ENCODE measurements around the gene ARFGAP3. TPM values are rescaled to one million over a fixed set of nuclear protein-coding genes. Genes with fewer than 3 reads are reported as not detected.

The ARFGAP3 gene
- polyA plus RNA-seq, 1 of the 3 experiments (the other 2 are of a cell fraction): 12.6 TPM

- WGBS (ENCODE audit: low lambda C conversion rate): 78% methylated on average over 11 of the region's 15 CpGs
- TF ChIP-seq RFX5 (IDR thresholded peaks at IDR 0.05; ENCODE audit: low read length) (no peak), JUND (IDR thresholded peaks at IDR 0.05) (no peak), MEF2A (IDR thresholded peaks at IDR 0.05; ENCODE audit: borderline replicate concordance, low read depth) (no peak), GATA2 (CRISPR knock-in tag; IDR thresholded peaks at IDR 0.05) (no peak), TEAD4 (IDR thresholded peaks at IDR 0.05; ENCODE audit: borderline replicate concordance, insufficient read depth) (no peak)
- POLR2A ChIA-PET: interaction anchor here (0.6 kb wide), 1 partner anchor 10 kb away, joined by 3 read pairs; no protein-coding TSS in a partner anchor
Measured at GRCh38 chr22:42770941-42771647, 86.0 kb downstream of the ARFGAP3 start.

DNA sequence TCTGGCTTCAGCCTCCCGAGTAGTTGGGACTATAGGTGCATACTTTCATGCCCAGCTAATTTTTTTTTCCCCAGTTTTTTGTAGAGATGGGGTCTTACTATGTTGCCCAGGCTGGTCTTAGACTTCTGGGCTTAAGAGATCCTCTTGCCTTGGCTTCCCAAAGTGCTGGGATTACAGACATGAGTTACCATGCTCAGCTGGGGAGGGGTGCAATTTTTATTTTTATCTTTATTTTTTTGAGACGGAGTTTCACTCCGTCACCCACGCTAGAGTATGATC, 86.7 kb downstream of the ARFGAP3 start:
- H3K4me1 ChIP-seq (ENCODE audit: control insufficient read depth in 1 of 2, insufficient read depth in 2 of 2, low read depth in 1 of 2, low read length in 1 of 2): no peaks in the 10 kb centered on the region; a peak in 1 of 4 replicates
- no peak overlapping the region for H3K4me3 ChIP-seq (ENCODE audit: low read depth in 2 of 2, low read length in 1 of 2)
- H3K79me2 ChIP-seq (ENCODE audit: insufficient read depth): no peaks in the 10 kb centered on the region
- H3K9ac ChIP-seq: no peak overlapping the region
- no peaks in the 10 kb centered on the region for H3K36me3 ChIP-seq (replicated peaks in 1 of 2; ENCODE audit: control insufficient read depth in 1 of 2, insufficient read depth in 2 of 2, low read length in 1 of 2)
- no peaks in the 10 kb centered on the region for H3K9me2 ChIP-seq
- TF ChIP-seq ELF1 (IDR thresholded peaks at IDR 0.05) (no peak), YY1 (IDR thresholded peaks at IDR 0.05; ENCODE audit: low read depth) (no peak), SMC3 (IDR thresholded peaks at IDR 0.05; ENCODE audit: low read depth, low read length) (no peak), EP300 (IDR thresholded peaks at IDR 0.05; ENCODE audit: borderline replicate concordance in 1 of 2, low read depth in 1 of 2, low read length in 1 of 2) (no peak), TCF12 (IDR thresholded peaks at IDR 0.05) (no peak), FOXJ3 (CRISPR knock-in tag; IDR thresholded peaks at IDR 0.05) (no peak), USF1 (IDR thresholded peaks at IDR 0.05; ENCODE audit: borderline replicate concordance, low read depth) (no peak), POLR2AphosphoS5 (IDR thresholded peaks at IDR 0.05; ENCODE audit: low read depth, low read length) (no peak), GATA2 (CRISPR knock-in tag; IDR thresholded peaks at IDR 0.05) (no peak), NRF1 (IDR thresholded peaks at IDR 0.05; ENCODE audit: low read depth, low read length) (no peak), CHD2 (IDR thresholded peaks at IDR 0.05; ENCODE audit: low read length, partially characterized antibody) (no peak), TEAD4 (IDR thresholded peaks at IDR 0.05; ENCODE audit: borderline replicate concordance, insufficient read depth) (no peak), SIN3A (IDR thresholded peaks at IDR 0.05; ENCODE audit: borderline replicate concordance, low read depth, low read length) (no peak)
- TF ChIP-seq, protein P1, sequence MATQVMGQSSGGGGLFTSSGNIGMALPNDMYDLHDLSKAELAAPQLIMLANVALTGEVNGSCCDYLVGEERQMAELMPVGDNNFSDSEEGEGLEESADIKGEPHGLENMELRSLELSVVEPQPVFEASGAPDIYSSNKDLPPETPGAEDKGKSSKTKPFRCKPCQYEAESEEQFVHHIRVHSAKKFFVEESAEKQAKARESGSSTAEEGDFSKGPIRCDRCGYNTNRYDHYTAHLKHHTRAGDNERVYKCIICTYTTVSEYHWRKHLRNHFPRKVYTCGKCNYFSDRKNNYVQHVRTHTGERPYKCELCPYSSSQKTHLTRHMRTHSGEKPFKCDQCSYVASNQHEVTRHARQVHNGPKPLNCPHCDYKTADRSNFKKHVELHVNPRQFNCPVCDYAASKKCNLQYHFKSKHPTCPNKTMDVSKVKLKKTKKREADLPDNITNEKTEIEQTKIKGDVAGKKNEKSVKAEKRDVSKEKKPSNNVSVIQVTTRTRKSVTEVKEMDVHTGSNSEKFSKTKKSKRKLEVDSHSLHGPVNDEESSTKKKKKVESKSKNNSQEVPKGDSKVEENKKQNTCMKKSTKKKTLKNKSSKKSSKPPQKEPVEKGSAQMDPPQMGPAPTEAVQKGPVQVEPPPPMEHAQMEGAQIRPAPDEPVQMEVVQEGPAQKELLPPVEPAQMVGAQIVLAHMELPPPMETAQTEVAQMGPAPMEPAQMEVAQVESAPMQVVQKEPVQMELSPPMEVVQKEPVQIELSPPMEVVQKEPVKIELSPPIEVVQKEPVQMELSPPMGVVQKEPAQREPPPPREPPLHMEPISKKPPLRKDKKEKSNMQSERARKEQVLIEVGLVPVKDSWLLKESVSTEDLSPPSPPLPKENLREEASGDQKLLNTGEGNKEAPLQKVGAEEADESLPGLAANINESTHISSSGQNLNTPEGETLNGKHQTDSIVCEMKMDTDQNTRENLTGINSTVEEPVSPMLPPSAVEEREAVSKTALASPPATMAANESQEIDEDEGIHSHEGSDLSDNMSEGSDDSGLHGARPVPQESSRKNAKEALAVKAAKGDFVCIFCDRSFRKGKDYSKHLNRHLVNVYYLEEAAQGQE (IDR thresholded peaks at IDR 0.05; ENCODE audit: low read depth, low read length): no peak
- H3K27me3 ChIP-seq (ENCODE audit: insufficient read depth): no peaks in the 10 kb centered on the region
- no peak overlapping the region for H3K27ac ChIP-seq (ENCODE audit: low read depth in 2 of 2, low read length in 1 of 2)
- ChIA-PET POLR2A (interaction anchor here (0.6 kb wide), 1 partner anchor 9 kb away, joined by 3 read pairs; no protein-coding TSS in a partner anchor), CTCF (no interaction called here)
- H3F3A ChIP-seq (replicated peaks; ENCODE audit: insufficient read depth): no peaks in the 10 kb centered on the region
- WGBS (ENCODE audit: low lambda C conversion rate): 91% methylated on average over 4 of the region's 4 CpGs
- H2AFZ ChIP-seq (ENCODE audit: low read depth): no peak overlapping the region
- H4K20me1 ChIP-seq (ENCODE audit: insufficient read depth): no peaks in the 10 kb centered on the region
- H3K9me3 ChIP-seq: no peaks in the 10 kb centered on the region
- no peak for DNase-seq
- H3K4me2 ChIP-seq: no peak overlapping the region

More at GRCh38 chr22:42770941-42771647, 86.0 kb downstream of the ARFGAP3 start:
- Histone ChIP-seq H3K4me1 (ENCODE audit: control insufficient read depth in 1 of 2, insufficient read depth in 2 of 2, low read depth in 1 of 2, low read length in 1 of 2) (no peaks in the 10 kb centered on the region; a peak in 1 of 4 replicates), H3K27me3 (ENCODE audit: insufficient read depth) (no peaks in the 10 kb centered on the region), H2AFZ (ENCODE audit: low read depth) (no peak overlapping the region), H3K27ac (ENCODE audit: low read depth in 2 of 2, low read length in 1 of 2) (no peak overlapping the region), H3K4me2 (no peak overlapping the region), H3K9me2 (no peaks in the 10 kb centered on the region), H3K79me2 (ENCODE audit: insufficient read depth) (no peaks in the 10 kb centered on the region), H3F3A (replicated peaks; ENCODE audit: insufficient read depth) (no peaks in the 10 kb centered on the region), H4K20me1 (ENCODE audit: insufficient read depth) (no peaks in the 10 kb centered on the region), H3K9ac (no peak overlapping the region), H3K9me3 (no peaks in the 10 kb centered on the region), H3K4me3 (ENCODE audit: low read depth in 2 of 2, low read length in 1 of 2) (no peak overlapping the region), H3K36me3 (replicated peaks in 1 of 2; ENCODE audit: control insufficient read depth in 1 of 2, insufficient read depth in 2 of 2, low read length in 1 of 2) (no peaks in the 10 kb centered on the region)
- CTCF ChIA-PET: no interaction called here
- no peak for DNase-seq

All from SK-N-SH (cell line).